Kidney glomerular epithelial cell (primary cell): Measurements from ENCODE around the gene NFILZ.
"Not testable (repeated sequence)": the region's sequence is repeated elsewhere in the genome, so short reads cannot be mapped to it uniquely, and the experiment has no call there.

Experiments used
- DNase-seq: peaks from one replicate; lab custom pipeline; 2025; lab: John Stamatoyannopoulos, UW

The NFILZ gene

GRCh38 chr19:8611877-8612806 is 18.3 kb upstream of the NFILZ start:
- DNase-seq, result no peak

- no peak for DNase-seq
These were observed 17.6 kb upstream of the NFILZ start for GRCh38 chr19:8612807-8613171.

GRCh38 chr19:8614455-8614854 is 16.0 kb upstream of the NFILZ start:
- DNase-seq, result no peak

DNA sequence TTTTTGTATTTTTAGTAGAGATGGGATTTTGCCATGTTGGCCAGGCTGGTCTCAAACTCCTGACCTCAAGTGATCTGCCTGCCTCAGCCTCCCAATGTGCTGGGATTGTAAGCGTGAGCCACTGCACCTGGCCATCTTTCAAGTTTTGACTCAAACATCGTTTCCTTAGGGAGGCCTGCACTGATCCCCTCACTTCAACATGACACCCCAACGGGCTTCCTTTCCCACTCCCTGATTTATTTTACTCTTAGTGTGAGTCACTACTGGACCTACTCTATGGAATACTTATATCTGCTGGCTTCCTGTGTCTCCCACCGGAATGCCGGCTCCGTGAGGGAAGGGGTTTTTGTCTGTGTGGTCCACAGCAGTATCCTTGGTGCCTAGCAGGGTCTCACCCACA is 15.4 kb upstream of the NFILZ start:
- DNase-seq, result no peak

- no peak for DNase-seq
These were observed 14.4 kb upstream of the NFILZ start for GRCh38 chr19:8615813-8616596.

DNA sequence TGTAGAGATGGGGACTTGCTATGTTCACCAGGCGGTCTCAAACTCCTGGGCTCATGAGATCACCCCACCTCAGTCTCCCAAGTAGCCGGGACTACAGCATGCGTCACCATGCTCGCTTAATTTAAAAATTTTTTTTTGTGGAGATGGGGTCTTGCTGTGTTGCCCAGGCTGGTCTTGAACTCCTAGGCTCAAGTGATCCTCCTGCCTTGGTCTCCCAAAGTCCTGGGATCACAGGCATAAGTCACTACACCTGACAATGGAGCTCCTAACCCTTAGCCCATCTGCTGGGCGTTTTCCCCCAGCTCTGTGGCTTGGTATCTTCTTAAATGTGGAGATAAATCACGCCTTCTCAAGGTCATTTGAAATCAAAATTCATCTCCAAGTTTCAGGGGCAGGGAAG is 13.6 kb upstream of the NFILZ start:
- no peak for DNase-seq

DNA sequence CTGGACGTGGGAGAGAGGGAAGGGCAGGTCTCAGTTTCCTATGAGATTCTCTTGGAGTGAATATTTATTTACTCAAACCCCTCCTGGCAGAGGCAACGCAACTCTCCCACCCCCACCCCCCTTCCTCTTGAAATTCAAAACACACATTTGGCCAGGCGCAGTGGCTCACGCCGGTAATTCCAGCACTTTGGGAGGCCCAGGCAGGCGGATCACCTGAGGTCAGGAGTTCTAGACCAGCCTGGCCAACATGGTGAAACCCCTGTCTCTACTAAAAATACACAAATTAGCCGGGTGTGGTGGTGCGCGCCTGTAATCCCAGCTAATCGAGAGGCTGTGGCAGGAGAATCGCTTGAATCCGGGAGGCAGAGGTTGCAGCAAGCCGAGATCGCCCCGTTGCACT is 13.1 kb upstream of the NFILZ start:
- not testable (repeated sequence) for DNase-seq

DNA sequence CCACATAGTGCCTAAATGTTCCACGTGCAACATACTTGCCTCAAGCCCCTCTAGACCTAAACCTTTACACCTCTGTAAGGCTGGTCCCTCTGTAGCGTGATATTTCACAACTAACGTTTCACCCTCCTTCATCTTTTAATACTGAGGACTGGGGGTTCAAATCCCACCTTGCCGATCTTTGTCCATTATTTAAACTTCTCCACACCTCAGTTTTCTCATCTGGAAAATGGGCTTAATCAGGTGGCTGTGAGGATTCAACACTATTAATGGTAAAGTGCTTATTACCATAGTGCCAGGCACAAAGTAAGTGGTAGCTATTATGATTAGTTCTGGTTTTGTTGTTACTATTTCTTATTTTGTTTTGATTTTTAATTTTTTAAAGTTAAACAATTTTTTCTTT is 12.4 kb upstream of the NFILZ start:
- no peak for DNase-seq

- no peak for DNase-seq
These were observed 11.7 kb upstream of the NFILZ start for GRCh38 chr19:8618751-8619150.

GRCh38 chr19:8622886-8623285 is 7.5 kb upstream of the NFILZ start:
- DNase-seq, result not testable (repeated sequence)

DNA sequence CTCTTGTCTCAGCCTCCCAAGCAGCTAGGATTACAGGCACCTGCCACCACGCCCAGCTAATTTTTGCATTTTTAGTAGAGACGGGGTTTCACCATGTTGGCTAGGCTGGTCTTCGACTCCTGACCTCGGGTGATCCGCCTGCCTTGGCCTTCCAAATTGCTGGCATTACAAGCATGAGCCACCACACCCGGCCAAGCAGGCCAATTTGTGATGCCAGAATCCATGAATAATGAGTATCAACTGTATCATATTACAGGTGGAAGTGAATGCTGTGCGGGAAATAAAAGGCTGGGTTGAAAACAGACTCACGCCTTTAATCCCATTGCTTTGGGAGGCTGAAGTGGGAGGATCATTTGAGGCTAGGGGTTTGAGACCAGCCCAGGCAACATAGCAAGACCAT is 3.6 kb upstream of the NFILZ start:
- DNase-seq, result no peak

DNA sequence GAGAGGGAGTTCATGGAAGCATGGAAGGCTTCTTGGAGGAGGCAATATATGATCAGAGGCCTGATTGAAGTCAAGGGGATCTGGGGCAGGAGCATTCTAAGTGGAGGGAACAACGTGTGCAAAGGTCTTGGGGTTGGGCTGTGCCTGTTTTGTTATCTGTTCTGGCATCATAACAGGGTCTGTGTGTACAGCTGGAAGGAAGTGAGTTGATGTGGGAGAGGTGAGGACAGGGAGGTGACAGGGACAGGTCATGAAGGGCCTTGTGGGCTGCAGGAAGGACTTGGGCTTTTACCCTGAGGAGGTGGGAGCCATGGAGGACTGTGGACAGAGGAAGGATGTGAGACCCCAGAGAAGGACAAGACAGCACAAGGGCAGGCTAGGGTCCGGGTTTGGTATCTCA is 1.2 kb upstream of the NFILZ start:
- DNase-seq, result no peak

- no peak for DNase-seq
These were observed 477 bp downstream of the NFILZ start for GRCh38 chr19:8630796-8631424.

DNA sequence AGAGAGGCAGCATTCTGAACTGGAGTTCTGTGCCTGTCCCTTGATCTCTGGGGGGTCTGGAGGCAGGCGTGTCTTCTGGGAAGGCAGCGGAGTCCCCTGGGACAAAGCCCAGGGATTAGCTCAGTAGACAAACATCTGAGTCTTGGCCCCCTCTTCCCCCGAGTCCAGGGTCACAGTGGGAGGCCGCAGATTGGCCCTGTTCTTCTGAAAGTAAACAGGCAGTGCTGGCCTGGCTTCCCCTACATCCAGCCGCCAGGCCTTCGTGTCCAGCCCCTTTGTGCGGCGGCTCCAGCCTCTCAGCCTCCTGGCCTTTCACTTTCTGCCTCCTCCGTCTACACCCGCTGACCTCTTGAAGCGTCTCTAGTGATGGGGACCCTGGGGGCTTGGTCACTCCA is 989 bp downstream of the NFILZ start:
- DNase-seq, result no peak

DNA sequence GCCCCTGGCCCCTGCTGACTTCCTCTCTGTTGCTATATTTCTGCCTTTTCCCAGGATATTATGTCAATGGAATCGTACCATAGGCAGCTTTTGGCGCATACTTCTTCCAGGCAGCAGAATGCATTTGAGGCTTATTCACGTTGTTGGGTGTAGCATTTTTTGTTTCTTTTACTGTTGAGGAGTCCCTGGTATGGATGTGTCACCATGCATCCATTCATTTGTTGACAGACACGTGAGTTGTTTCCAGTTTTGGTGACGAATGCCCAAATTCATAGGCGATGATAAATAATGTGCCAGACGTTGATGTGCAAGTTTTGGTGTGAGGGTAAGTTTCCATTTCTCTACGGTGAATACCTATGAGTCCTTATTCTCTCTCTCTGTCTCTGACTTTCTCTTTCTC is 5.0 kb downstream of the NFILZ start:
- no peak for DNase-seq

DNA sequence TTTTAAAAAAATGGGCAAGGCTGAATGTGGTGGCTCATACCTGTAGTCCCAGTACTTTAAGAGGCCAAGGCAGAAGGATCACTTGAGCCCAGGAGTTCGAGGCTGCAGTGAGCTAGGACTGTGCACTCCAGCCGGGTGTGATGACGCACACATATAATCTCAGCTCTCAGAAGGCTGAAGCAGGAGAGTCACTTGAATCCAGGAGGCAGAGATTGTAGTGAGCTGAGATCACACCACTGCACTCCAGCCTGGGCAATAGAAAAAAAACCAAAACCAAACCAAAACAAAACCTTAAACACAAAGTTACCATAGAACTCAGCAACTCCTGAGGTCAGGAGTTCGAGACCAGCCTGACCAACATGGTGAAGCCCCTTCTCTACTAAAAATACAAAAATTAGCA is 6.6 kb downstream of the NFILZ start:
- DNase-seq, result not testable (repeated sequence)

GRCh38 chr19:8638078-8638619 is 7.7 kb downstream of the NFILZ start:
- no peak for DNase-seq

- DNase-seq, result no peak
These were observed 9.5 kb downstream of the NFILZ start for GRCh38 chr19:8639821-8640401.

GRCh38 chr19:8640402-8641004 is 10.1 kb downstream of the NFILZ start:
- DNase-seq, result no peak

GRCh38 chr19:8641221-8641907 is 10.9 kb downstream of the NFILZ start:
- no peak for DNase-seq

DNA sequence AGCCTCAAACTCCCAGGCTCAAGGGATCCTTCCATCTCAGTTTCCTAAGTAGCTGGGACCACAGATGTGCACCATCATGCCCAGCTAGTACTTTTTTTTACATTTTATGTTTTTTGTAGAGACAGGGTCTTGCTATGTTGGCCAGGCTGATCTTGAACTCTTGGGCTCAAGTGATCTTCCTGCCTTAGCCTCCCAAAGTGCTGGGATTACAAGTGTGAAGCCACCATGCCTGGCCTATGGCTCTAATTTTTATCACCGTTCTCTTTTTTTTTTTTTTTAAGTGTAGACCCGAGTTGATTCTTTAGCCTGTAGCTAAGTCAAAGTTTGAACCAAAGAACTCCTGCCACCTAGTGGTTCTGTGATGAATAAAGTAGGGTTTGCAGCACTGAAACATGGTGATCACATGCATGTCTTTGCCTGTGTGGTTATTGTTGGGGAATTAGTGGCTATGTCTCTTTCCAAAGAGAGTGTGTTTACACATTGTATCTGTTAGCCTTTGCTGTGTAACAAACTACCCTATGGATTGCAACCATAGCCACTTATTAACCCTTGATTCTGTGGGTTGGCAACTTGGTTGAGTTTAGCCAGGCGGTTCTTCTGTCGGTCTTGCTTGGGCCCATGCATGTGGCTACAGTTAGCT is 11.6 kb downstream of the NFILZ start:
- DNase-seq, result peak; percentile 13
